ENCODE results near the gene ZDHHC14. TPM values are rescaled to one million over a fixed set of nuclear protein-coding genes. Genes with fewer than 3 reads are reported as not detected.

ZDHHC14 gene
- total RNA-seq, 1 donor from 2014 or later, result 26.1 TPM

DNA sequence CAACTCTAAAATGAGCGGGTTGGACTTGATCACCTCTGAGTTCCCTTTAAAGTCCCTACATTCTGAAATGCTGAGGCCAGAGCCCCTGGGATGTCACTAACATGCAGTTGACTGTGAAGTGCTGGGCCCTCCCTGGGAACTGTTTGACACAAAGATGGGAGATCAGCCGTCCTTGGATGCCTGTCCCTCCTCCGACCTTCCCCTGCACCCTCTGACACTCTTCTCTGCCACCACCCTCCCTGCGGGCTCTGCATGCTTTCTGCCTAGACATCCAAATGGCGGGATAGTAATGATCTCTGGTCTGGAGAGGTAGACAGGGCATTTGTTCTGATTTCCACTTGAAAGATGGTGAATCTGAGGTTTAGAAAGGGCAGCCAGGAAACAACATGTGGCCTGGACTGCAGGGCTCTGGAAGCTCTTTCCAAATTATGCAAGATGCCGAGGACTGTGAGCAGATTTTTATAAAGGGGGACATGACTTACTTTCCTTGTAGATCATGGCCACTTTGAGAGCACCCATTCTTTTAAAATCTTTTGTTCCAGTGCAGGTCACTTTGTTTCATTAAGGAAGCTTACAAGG is 113.2 kb downstream of the ZDHHC14 start:
- Mint-ChIP-seq H3K36me3 (ENCODE audit: low read depth, unreplicated experiment) (peaks cover 18% of the 10 kb centered on the region), H3K9me3 (ENCODE audit: unreplicated experiment) (no peaks in the 10 kb centered on the region), H3K27me3 (ENCODE audit: unreplicated experiment) (peaks cover 10% of the 10 kb centered on the region), H3K4me1 (ENCODE audit: unreplicated experiment) (peaks cover 46% of the 10 kb centered on the region), H3K4me3 (ENCODE audit: unreplicated experiment) (no peak overlapping the region), H3K27ac (ENCODE audit: unreplicated experiment) (no peak overlapping the region)
- DNase-seq (ENCODE audit: low spot score), result no peak
- TF ChIP-seq, protein P1, sequence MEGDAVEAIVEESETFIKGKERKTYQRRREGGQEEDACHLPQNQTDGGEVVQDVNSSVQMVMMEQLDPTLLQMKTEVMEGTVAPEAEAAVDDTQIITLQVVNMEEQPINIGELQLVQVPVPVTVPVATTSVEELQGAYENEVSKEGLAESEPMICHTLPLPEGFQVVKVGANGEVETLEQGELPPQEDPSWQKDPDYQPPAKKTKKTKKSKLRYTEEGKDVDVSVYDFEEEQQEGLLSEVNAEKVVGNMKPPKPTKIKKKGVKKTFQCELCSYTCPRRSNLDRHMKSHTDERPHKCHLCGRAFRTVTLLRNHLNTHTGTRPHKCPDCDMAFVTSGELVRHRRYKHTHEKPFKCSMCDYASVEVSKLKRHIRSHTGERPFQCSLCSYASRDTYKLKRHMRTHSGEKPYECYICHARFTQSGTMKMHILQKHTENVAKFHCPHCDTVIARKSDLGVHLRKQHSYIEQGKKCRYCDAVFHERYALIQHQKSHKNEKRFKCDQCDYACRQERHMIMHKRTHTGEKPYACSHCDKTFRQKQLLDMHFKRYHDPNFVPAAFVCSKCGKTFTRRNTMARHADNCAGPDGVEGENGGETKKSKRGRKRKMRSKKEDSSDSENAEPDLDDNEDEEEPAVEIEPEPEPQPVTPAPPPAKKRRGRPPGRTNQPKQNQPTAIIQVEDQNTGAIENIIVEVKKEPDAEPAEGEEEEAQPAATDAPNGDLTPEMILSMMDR (IDR thresholded peaks at IDR 0.05; ENCODE audit: unreplicated experiment), result no peak

DNA sequence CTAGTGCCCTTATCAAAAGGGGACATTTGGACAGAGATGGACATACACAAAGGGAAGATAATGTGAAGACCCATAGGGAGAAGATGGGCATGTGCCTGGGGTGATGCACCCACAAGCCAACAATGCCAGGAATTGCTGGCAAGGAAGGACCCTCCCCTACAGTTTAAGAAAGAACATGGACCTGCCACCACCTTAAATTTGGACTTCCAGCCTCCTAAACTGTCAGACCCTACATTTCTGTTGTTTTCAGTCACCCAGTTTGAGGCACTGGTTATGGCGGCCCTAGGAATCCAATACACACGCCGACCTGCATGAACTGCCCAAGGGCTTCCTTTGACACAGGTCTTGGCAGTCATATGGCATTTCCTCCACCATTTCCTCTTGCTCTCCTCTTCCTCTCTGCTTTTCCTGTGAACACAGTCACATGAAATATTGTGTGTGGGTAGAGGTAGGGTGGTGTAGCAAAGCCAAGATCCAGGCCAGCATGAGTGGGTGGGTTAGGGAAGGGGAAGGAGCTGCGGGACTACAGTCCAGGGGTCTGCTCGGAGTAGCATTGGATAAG is 115.6 kb downstream of the ZDHHC14 start:
- Mint-ChIP-seq H3K27me3 (ENCODE audit: unreplicated experiment) (peaks cover 12% of the 10 kb centered on the region), H3K4me3 (ENCODE audit: unreplicated experiment) (peak overlapping the region; percentile 76), H3K36me3 (ENCODE audit: low read depth, unreplicated experiment) (peaks cover 23% of the 10 kb centered on the region), H3K9me3 (ENCODE audit: unreplicated experiment) (no peaks in the 10 kb centered on the region), H3K27ac (ENCODE audit: unreplicated experiment) (peak overlapping the region; percentile 89), H3K4me1 (ENCODE audit: unreplicated experiment) (peaks cover 41% of the 10 kb centered on the region)
- no peak for DNase-seq (ENCODE audit: low spot score)
- TF ChIP-seq, protein P1 (IDR thresholded peaks at IDR 0.05; ENCODE audit: unreplicated experiment), result no peak

DNA sequence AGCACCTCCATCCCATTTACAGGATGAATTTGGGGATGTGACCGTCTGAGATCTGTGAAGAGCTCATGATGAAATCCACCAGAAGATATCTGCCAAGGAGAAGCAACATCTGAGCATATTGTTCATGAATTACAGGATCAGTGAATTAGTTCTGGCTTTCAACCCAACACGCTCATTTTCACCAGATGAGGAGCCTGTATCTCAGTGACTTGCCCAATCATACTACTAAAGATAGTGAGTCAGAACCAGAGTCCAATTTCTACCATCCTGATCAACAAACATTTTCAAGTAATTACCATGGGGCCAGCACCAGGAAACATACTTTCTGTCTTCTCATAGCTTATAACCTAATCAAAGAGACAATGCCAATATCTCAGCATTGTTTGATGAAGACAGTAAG is 116.6 kb downstream of the ZDHHC14 start:
- TF ChIP-seq, protein P1 (IDR thresholded peaks at IDR 0.05; ENCODE audit: unreplicated experiment), result no peak
- Mint-ChIP-seq H3K9me3 (ENCODE audit: unreplicated experiment) (no peaks in the 10 kb centered on the region), H3K27ac (ENCODE audit: unreplicated experiment) (no peak overlapping the region), H3K36me3 (ENCODE audit: low read depth, unreplicated experiment) (peaks cover 23% of the 10 kb centered on the region), H3K27me3 (ENCODE audit: unreplicated experiment) (peaks cover 12% of the 10 kb centered on the region), H3K4me1 (ENCODE audit: unreplicated experiment) (peaks cover 44% of the 10 kb centered on the region), H3K4me3 (ENCODE audit: unreplicated experiment) (no peak overlapping the region)
- DNase-seq (ENCODE audit: low spot score), result no peak

DNA sequence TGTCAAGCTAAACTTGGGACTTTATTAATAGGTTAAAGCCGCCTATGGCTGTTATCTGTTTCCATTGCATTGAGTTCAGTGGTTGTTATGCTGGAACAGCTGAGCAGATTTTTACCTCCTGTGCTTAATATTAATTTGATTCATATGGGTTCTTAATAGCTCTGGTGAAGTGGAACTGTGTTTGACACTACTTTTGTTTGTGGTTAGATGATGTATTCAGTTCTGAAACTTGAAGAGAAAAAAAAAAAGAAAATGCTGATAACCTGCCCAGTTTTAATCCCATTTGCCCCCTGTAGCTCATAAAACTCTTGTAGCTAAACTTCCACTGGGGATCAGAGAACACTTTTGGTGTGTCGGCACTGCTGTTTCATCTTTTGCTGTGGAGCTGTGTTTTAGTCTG is 117.8 kb downstream of the ZDHHC14 start:
- no peaks in the 10 kb centered on the region for H3K9me3 Mint-ChIP-seq (ENCODE audit: unreplicated experiment)
- H3K27ac Mint-ChIP-seq (ENCODE audit: unreplicated experiment), result no peak overlapping the region
- H3K4me1 Mint-ChIP-seq (ENCODE audit: unreplicated experiment), result peaks cover 43% of the 10 kb centered on the region
- DNase-seq (ENCODE audit: low spot score), result no peak
- peaks cover 25% of the 10 kb centered on the region for H3K36me3 Mint-ChIP-seq (ENCODE audit: low read depth, unreplicated experiment)
- H3K4me3 Mint-ChIP-seq (ENCODE audit: unreplicated experiment), result no peak overlapping the region
- H3K27me3 Mint-ChIP-seq (ENCODE audit: unreplicated experiment), result peaks cover 10% of the 10 kb centered on the region
- TF ChIP-seq, protein P1 (IDR thresholded peaks at IDR 0.05; ENCODE audit: unreplicated experiment), result no peak

DNA sequence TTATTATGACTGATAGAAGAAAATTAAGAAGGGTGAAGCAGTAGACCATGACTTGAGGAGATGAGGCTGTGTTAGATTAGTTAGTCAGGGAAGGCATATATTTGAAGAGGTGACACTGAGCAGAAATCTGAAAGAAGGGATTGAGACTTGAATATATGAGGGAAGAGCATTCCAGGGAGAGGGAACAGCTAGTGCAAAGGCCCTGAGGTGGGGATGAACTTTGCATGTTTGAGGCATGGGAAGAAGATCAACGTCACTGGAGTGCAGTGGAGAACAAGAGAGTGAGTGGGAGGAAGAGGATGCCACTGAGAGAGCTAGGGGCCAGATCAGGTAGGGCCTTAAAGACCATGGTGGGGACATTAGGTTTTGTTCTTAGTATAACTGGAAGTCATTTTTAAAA is 119.0 kb downstream of the ZDHHC14 start:
- Mint-ChIP-seq H3K4me3 (ENCODE audit: unreplicated experiment) (peak overlapping the region; percentile 0), H3K4me1 (ENCODE audit: unreplicated experiment) (peaks cover 40% of the 10 kb centered on the region), H3K36me3 (ENCODE audit: low read depth, unreplicated experiment) (peaks cover 29% of the 10 kb centered on the region), H3K27me3 (ENCODE audit: unreplicated experiment) (peaks cover 8% of the 10 kb centered on the region), H3K27ac (ENCODE audit: unreplicated experiment) (peak overlapping the region; percentile 33), H3K9me3 (ENCODE audit: unreplicated experiment) (peaks cover 2% of the 10 kb centered on the region)
- DNase-seq (ENCODE audit: low spot score), result no peak
- TF ChIP-seq, protein P1 (IDR thresholded peaks at IDR 0.05; ENCODE audit: unreplicated experiment), result no peak
